ENCODE measurements around the gene RNASEH2C.
"Not testable (repeated sequence)": the region's sequence is repeated elsewhere in the genome, so short reads cannot be mapped to it uniquely, and the experiment has no call there.

- not testable (repeated sequence) for TF ChIP-seq POLR2AphosphoS5, CTCF, EP300 (IDR thresholded peaks at IDR 0.05)
Measured at GRCh38 chr11:65767806-65768205, 47.2 kb upstream of the RNASEH2C start.
